GM12878 (cell line): ENCODE results near the gene TOB1. TPM values are rescaled to one million over a fixed set of nuclear protein-coding genes. Genes with fewer than 3 reads are reported as not detected.

Source experiments
- BACH1 ChIP-seq: fragments of 450-650 bp; IDR thresholded peaks from 2 replicates; pipeline ENCODE4 v1.6.1; 2017; ENCODE audit warnings: mild to moderate bottlenecking, borderline replicate concordance
- BMI1 ChIP-seq: fragments of 450-650 bp; IDR thresholded peaks from 2 replicates; pipeline ENCODE4 v1.6.1; 2016; ENCODE audit warnings: mild to moderate bottlenecking, moderate library complexity, borderline replicate concordance
- CBFB ChIP-seq: IDR thresholded peaks from 2 replicates; pipeline ENCODE4 v1.6.1; 2016; ENCODE audit warnings: antibody characterized with exemption, low read depth
- CEBPB ChIP-seq, 2 experiments: fragments of 150-350 bp in 1 of 2; IDR thresholded peaks; 2 replicates each; pipeline ENCODE4 v1.6.1; 2012 to 2014; ENCODE audit warnings: low read depth in 2 of 2, low read length in 2 of 2, borderline replicate concordance in 1 of 2, inconsistent platforms in 1 of 2
- CHD4 ChIP-seq: fragments of 200-600 bp; sonication (generic); IDR thresholded peaks from 2 replicates; pipeline ENCODE4 v1.6.1; 2016; ENCODE audit warnings: mild to moderate bottlenecking
- CREB1 ChIP-seq: IDR thresholded peaks from 2 replicates; pipeline ENCODE4 v1.6.1; 2012; ENCODE audit warnings: low read depth, mild to moderate bottlenecking, inconsistent platforms
- ESRRA ChIP-seq: IDR thresholded peaks from 2 replicates; pipeline ENCODE4 v1.6.1; 2012; ENCODE audit warnings: mild to moderate bottlenecking, low read length, improper control_type of control experiment
- HDAC2 ChIP-seq: fragments of 200-600 bp; sonication (generic); IDR thresholded peaks from 2 replicates; pipeline ENCODE4 v1.6.1; 2017
- HSF1 ChIP-seq: fragments of 150-350 bp; IDR thresholded peaks from 2 replicates; pipeline ENCODE4 v1.6.1; 2014; ENCODE audit warnings: mild to moderate bottlenecking, low read depth, low read length
- IRF5 ChIP-seq: fragments of 450-650 bp; IDR thresholded peaks from 2 replicates; pipeline ENCODE4 v1.6.1; 2017; ENCODE audit warnings: borderline replicate concordance
- JUNB ChIP-seq: IDR thresholded peaks from 2 replicates; pipeline ENCODE4 v1.6.1; 2016; ENCODE audit warnings: antibody characterized with exemption, mild to moderate bottlenecking
- KLF5 ChIP-seq: fragments of 450-650 bp; IDR thresholded peaks from 2 replicates; pipeline ENCODE4 v1.6.1; 2014; ENCODE audit warnings: mild to moderate bottlenecking; ENCODE audit not compliant: partially characterized antibody
- MEF2B ChIP-seq: fragments of 450-650 bp; IDR thresholded peaks from 2 replicates; pipeline ENCODE4 v1.6.1; 2018; ENCODE audit warnings: mild to moderate bottlenecking, moderate library complexity; ENCODE audit not compliant: partially characterized antibody, poor library complexity, severe bottlenecking
- MTA3 ChIP-seq: IDR thresholded peaks from 2 replicates; pipeline ENCODE4 v1.6.1; 2012; ENCODE audit warnings: low read length, inconsistent platforms, borderline replicate concordance
- MXI1 ChIP-seq: fragments of 150-350 bp; IDR thresholded peaks from 2 replicates; pipeline ENCODE4 v1.6.1; 2011; ENCODE audit warnings: low read depth, mild to moderate bottlenecking, inconsistent platforms, low read length, improper control_type of control experiment
- NBN ChIP-seq: fragments of 450-650 bp; IDR thresholded peaks from 2 replicates; pipeline ENCODE4 v1.6.1; 2016
- NFYA ChIP-seq: IDR thresholded peaks from 2 replicates; pipeline ENCODE4 v1.6.1; 2011; ENCODE audit warnings: low read depth, mild to moderate bottlenecking, low read length, improper control_type of control experiment, borderline replicate concordance
- NFYB ChIP-seq: IDR thresholded peaks from 2 replicates; pipeline ENCODE4 v1.6.1; 2011; ENCODE audit warnings: low read depth, mild to moderate bottlenecking, low read length, improper control_type of control experiment, moderate library complexity; ENCODE audit not compliant: insufficient read depth
- NKRF ChIP-seq: fragments of 450-650 bp; conservative IDR thresholded peaks from 2 replicates; pipeline ENCODE4 v1.6.1; 2017; ENCODE audit warnings: mild to moderate bottlenecking, moderate library complexity
- NR2C2 ChIP-seq: IDR thresholded peaks from 2 replicates; pipeline ENCODE4 v1.6.1; 2011; ENCODE audit warnings: borderline replicate concordance, low read depth; ENCODE audit not compliant: control insufficient read depth, insufficient read length
- NR2F1 ChIP-seq: fragments of 450-650 bp; conservative IDR thresholded peaks from 2 replicates; pipeline ENCODE4 v1.6.1; 2017; ENCODE audit warnings: mild to moderate bottlenecking
- POLR2AphosphoS5 ChIP-seq: IDR thresholded peaks from 2 replicates; pipeline ENCODE4 v1.6.1; 2011; ENCODE audit warnings: mild to moderate bottlenecking, low read length, inconsistent platforms
- RAD21 ChIP-seq: IDR thresholded peaks from 2 replicates; pipeline ENCODE4 v1.6.1; 2011; ENCODE audit warnings: mild to moderate bottlenecking, low read depth, low read length, moderate library complexity; ENCODE audit not compliant: insufficient read depth
- RBBP5 ChIP-seq: fragments of 200-600 bp; sonication (generic); conservative IDR thresholded peaks from 2 replicates; pipeline ENCODE4 v1.6.1; 2016
- RUNX3 ChIP-seq: IDR thresholded peaks from 2 replicates; pipeline ENCODE4 v1.6.1; 2012; ENCODE audit warnings: low read length, inconsistent platforms
- SIN3A ChIP-seq: IDR thresholded peaks from 2 replicates; pipeline ENCODE4 v1.6.1; 2012; ENCODE audit warnings: low read depth, low read length, improper control_type of control experiment
- SPI1 ChIP-seq: IDR thresholded peaks from 2 replicates; pipeline ENCODE4 v1.6.1; 2011; ENCODE audit warnings: low read depth, mild to moderate bottlenecking, low read length, moderate library complexity, borderline replicate concordance; ENCODE audit not compliant: insufficient read depth
- TARDBP ChIP-seq: IDR thresholded peaks from 2 replicates; pipeline ENCODE4 v1.6.1; 2016; ENCODE audit warnings: borderline replicate concordance
- ZBED1 ChIP-seq: IDR thresholded peaks from 2 replicates; pipeline ENCODE4 v1.6.1; 2016; ENCODE audit warnings: borderline replicate concordance
- ZNF207 ChIP-seq: fragments of 450-650 bp; IDR thresholded peaks from 2 replicates; pipeline ENCODE4 v1.6.1; 2014; ENCODE audit warnings: antibody characterized with exemption, mild to moderate bottlenecking, borderline replicate concordance
- ZNF384 ChIP-seq: IDR thresholded peaks from 2 replicates; pipeline ENCODE4 v1.6.1; 2012; ENCODE audit warnings: low read depth, mild to moderate bottlenecking, low read length, improper control_type of control experiment, borderline replicate concordance
- polyA plus RNA-seq, 11 experiments: library from polyadenylated mRNA; depleted of rRNA in 4 of 11; unstranded in 6 of 11; stranded (reverse) in 5 of 11; fragments of >200 nt; fragmentation: Nextera tagmentation in 4 of 11; fragmentation: Illumina TruSeq in 1 of 11; extraction: Ambion mirVana in 4 of 11; extraction: Trizol in 1 of 11; gene quantifications; 1 replicate in 1 of 11; 2 replicates in 10 of 11; pipeline versions ENCODE4 v1.2.1 to v1.2.3, GENCODE V29; 2011 to 2016; ENCODE audit warnings: inconsistent platforms in 2 of 11, missing spikeins in 2 of 11, low read depth in 1 of 11
- total RNA-seq, 4 experiments: library from RNA; depleted of rRNA in 3 of 4; stranded (reverse); fragments of >200 nt in 3 of 4; fragmentation: Illumina TruSeq in 1 of 4; extraction: Trizol in 1 of 4; gene quantifications; 2 replicates each; pipeline versions ENCODE4 v1.2.1 to v1.2.3, GENCODE V29; 2013 to 2021

Gene TOB1
- total and polyA plus RNA-seq, 10 of the 15 experiments (the other 5 are each of a cell fraction or from before 2014, with no cell fraction given) = 5.0 to 32.4 (median 13.7) TPM

- no peak for TF ChIP-seq ESRRA
- TF ChIP-seq NR2C2 = no peak
- no peak for TF ChIP-seq IRF5
- no peak for TF ChIP-seq SIN3A
- no peak for TF ChIP-seq SPI1
- TF ChIP-seq NR2F1 = peak; percentile 29; the same call in 1 of the 2 replicates
- TF ChIP-seq BACH1 = 0 out of 2 replicates have a peak, but pooled peaks have one; percentile 19
- no peak for TF ChIP-seq NFYA
- TF ChIP-seq MEF2B = no peak
- no peak for TF ChIP-seq HSF1
- TF ChIP-seq KLF5 = no peak
- TF ChIP-seq TARDBP = no peak
- TF ChIP-seq CBFB = no peak
- no peak for TF ChIP-seq CEBPB (IDR thresholded peaks at IDR 0.05; ENCODE audit: borderline replicate concordance in 1 of 2, low read depth in 2 of 2, low read length in 2 of 2)
- TF ChIP-seq MXI1 = no peak
- TF ChIP-seq NKRF = no peak
- TF ChIP-seq MTA3 = no peak
- TF ChIP-seq RUNX3 = no peak
- no peak; the same call in 1 of the 2 replicates for TF ChIP-seq NBN
- no peak for TF ChIP-seq CREB1
- TF ChIP-seq RBBP5 = no peak
- no peak for TF ChIP-seq BMI1
- no peak for TF ChIP-seq JUNB
- no peak for TF ChIP-seq HDAC2
- TF ChIP-seq ZNF384 = no peak
- 0 out of 2 replicates have a peak, but pooled peaks have one; percentile 8 for TF ChIP-seq ZNF207
- TF ChIP-seq NFYB = no peak
- no peak for TF ChIP-seq CHD4
- no peak for TF ChIP-seq ZBED1
- no peak for TF ChIP-seq RAD21
- peak; percentile 79 for TF ChIP-seq POLR2AphosphoS5
Observed at GRCh38 chr17:50866950-50867362, 802 bp upstream of the TOB1 start (continued).
